Tibial nerve (tissue), 3 donors: ENCODE data around the gene SLA2.
"Not testable (repeated sequence)": the region's sequence is repeated elsewhere in the genome, so short reads cannot be mapped to it uniquely, and the experiment has no call there.

Experiments
- CTCF ChIP-seq, 5 experiments: fragments of 200-600 bp in 3 of 5; fragments of 450-650 bp in 2 of 5; sonication (generic) in 3 of 5; IDR thresholded peaks; one replicate each; pipeline ENCODE4 v1.5.1; 2016 to 2019; ENCODE audit warnings: antibody characterized with exemption in 5 of 5, mild to moderate bottlenecking in 3 of 5, moderate library complexity in 2 of 5
- POLR2A ChIP-seq, 2 donors: fragments of 450-650 bp; IDR thresholded peaks; one replicate each; pipeline ENCODE4 v1.6.1; 2017; ENCODE audit warnings: antibody characterized with exemption in 2 of 2, mild to moderate bottlenecking in 2 of 2, moderate library complexity in 2 of 2

GRCh38 chr20:36564726-36565121 is 81.3 kb downstream of the SLA2 start:
- TF ChIP-seq CTCF, POLR2A (IDR thresholded peaks at IDR 0.05): not testable (repeated sequence)
